ENCODE measurements around the gene SNX5.

Gene SNX5

DNA sequence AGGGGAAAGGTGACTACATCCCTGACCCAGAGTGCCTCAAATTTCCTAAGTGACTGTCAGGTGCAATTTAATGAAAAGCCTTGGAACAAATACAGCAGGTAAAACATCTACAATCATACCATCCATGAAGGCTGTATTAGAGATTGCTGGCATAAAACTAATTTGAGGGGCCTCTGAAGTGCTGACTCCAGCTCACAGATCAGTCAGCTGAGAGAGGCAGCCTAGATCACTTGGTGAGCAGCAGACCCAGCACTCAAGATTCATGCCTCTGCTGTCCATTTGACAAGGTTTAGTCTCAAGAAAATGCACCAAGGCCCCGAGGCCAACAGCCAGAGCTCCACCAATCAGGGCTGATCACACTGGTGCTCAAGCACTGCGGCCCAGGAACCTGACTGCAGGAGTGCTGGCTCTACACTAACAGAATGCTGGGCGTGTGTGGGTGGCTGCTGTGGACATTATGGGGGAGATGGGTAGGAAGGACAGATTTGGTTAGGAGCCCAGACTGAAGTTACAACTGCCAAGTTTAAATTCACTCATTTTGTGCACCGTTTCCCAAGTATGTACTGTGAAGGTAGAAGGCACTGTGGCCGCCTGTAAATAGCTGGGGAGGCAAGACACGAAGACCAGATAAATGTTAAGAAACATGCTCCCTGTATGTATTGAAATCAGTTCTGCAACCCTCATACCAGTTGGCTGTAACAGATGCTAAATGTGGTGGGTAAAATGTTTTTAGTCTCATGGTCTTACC is 28.2 kb downstream of the SNX5 start:
- DNase-seq (ENCODE audit: low read depth in 2 of 3, low spot score in 1 of 3): no peak

- DNase-seq (ENCODE audit: low read depth in 2 of 3, low spot score in 1 of 3): no peak
Measured at GRCh38 chr20:17939622-17940223, 28.9 kb downstream of the SNX5 start.

DNA sequence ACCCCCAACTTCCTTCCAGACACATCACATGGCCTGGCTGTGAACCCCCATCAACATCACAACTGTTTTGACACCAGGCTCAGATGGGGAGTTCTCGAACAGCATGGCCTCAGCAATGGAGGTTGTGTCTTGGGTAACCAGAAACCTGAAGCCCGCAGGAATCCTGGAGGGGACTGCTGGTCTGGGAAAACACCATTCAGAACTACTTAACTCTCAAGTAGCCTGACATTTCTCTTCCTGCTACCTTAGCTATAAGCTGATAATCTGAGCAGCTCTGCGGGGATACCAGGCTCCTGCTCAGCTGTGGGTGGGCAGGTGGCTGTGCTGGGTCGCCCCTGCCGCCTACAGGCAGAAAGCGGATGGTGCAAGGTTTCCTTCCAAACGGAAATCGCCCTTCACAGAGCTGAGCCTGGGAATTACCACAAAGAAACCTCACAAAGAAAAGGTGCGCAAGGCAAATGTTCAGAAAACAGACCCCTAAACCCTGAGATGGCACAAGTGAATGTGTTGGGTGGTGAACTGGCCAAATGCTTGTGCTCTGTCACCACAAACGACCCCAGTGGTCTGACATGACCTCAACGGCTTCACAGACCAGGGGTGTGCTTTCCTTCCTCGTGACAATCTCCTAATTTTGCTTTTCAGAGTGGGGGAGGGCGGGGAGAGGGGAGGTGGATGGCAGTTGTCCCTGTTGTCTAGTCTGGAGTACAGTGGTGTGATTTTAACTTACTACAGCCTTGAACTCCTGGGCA is 29.5 kb downstream of the SNX5 start:
- DNase-seq (ENCODE audit: low read depth in 2 of 3, low spot score in 1 of 3): peak in 2 of 3 donors; percentile 28 to 41

GRCh38 chr20:17936761-17937732 is 31.5 kb downstream of the SNX5 start:
- no peak for DNase-seq (ENCODE audit: low read depth in 2 of 3, low spot score in 1 of 3)

GRCh38 chr20:17936286-17936760 is 32.3 kb downstream of the SNX5 start:
- no peak for DNase-seq (ENCODE audit: low read depth in 2 of 3, low spot score in 1 of 3)

DNA sequence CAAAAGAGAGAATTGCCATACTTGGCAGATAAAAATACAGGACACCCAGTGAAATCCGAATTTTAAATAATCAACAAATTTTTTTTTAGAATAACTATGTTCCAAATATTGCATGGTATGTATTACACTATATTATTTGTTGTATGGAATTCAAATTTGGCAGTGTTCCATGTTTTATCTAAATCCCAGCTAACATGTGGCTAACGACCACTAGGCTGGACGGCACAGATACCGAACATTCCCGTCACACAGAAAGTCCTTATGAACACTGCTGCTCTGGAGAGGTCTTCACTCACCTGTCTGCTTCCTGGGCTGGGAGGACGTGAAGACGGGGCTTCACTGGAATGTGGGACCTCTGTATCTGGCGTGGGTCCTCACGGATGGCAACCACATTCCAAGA is 32.8 kb downstream of the SNX5 start:
- DNase-seq (ENCODE audit: low read depth in 2 of 3, low spot score in 1 of 3): no peak

- DNase-seq (ENCODE audit: low read depth in 2 of 3, low spot score in 1 of 3): no peak
Measured at GRCh38 chr20:17935186-17935585, 33.4 kb downstream of the SNX5 start.

GRCh38 chr20:17934141-17934862 is 34.3 kb downstream of the SNX5 start:
- no peak for DNase-seq (ENCODE audit: low read depth in 2 of 3, low spot score in 1 of 3)

DNA sequence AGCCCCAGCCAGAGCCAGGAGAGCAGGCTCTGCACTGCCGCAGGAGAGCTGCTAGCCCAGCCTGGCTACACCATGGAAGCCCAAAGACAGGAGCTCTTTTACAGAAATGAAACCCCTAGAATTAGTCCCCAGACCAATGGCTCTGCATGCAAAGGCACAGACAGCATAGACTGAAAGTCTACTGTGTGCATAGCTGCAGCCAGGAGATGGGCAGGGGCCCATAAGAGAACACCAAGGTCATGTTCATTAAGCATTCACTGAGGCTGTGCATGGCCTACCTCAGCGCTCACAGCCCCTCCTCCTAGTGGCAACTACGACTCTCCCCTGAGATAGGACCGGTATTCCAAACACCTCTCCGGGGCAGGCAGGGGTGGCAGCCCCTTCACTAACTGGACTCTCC is 34.9 kb downstream of the SNX5 start:
- DNase-seq (ENCODE audit: low read depth in 2 of 3, low spot score in 1 of 3): no peak

GRCh38 chr20:17933121-17933520 is 35.5 kb downstream of the SNX5 start:
- no peak for DNase-seq (ENCODE audit: low read depth in 2 of 3, low spot score in 1 of 3)

DNA sequence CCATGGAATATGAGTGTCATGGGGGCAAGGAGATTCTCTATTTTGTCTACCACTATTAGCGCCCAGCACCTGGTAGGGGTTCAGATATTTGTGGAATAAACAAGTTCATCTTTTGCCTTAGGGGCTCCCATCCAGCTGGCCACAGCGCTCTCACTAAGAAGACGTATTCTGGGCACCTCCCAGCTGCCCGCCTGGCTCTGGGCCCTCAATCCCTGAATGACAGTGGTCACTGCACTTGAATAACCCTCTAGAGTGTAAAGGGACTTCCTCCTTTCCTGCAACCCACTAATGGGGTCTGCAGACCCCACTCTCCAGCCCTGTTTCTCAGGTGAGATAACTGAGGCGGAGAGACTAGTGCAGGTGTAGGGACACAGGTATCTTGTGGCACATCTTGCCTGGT is 36.2 kb downstream of the SNX5 start:
- no peak for DNase-seq (ENCODE audit: low read depth in 2 of 3, low spot score in 1 of 3)

GRCh38 chr20:17931513-17931912 is 37.1 kb downstream of the SNX5 start:
- no peak for DNase-seq (ENCODE audit: low read depth in 2 of 3, low spot score in 1 of 3)

GRCh38 chr20:17928633-17929311 is 39.8 kb downstream of the SNX5 start:
- DNase-seq (ENCODE audit: low read depth in 2 of 3, low spot score in 1 of 3): no peak

- DNase-seq (ENCODE audit: low read depth in 2 of 3, low spot score in 1 of 3): no peak
Measured at GRCh38 chr20:17928211-17928611, 40.4 kb downstream of the SNX5 start.

DNA sequence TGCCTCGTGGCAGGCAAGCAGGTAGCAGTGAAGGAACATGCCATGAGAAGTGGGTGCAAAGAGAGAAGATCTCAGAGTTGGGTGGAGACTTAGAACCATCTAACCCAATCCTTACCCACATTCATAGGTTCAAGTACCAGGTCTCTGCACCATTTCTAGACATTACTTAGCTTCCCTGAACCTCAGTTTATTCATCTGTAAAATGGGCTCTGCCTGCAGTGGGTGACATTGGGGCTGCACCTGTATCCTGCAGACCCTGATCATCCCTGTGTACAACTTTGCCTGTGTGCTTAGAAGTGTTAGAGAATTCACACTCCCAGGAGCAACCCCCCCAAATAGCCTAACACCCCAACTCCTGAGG is 42.7 kb downstream of the SNX5 start:
- no peak for DNase-seq (ENCODE audit: low read depth in 2 of 3, low spot score in 1 of 3)

DNA sequence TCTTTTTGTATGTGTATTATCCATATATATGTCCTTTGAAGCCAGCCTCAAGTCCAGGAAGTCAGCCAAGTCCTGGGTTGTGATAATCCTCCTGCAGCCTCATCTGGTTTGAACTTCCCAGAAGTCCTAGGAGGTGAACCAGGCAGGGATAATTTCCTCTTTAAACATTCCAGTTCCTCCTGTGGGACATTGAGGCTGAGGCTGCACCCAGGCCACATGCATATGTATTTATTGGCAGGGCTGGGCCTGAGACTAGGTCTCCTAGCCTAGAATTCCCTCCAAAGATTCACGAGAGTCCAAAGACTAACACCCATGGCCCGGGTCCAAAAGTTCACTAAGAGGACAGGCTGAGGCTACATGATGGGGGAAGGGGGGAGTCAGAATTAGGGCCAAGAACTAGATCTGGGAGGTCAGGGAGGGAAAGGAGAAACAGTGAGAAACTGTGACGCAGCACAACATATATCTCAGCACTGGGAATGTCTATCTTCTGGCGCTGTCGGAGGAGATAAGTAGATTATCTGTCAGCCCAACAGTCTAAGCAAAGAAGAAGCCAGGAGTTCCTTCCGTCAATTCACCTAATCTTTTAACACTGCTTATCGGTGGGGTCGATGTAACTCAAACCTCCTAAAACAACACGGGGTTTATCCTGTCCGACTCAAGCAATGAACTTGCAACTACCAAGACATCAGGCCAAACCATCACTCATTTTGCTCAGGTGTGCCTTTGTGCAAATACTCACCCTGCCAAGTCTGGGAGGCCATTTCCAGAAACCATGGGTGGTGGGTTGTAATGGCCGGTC is 43.3 kb downstream of the SNX5 start:
- no peak for DNase-seq (ENCODE audit: low read depth in 2 of 3, low spot score in 1 of 3)

- DNase-seq (ENCODE audit: low read depth in 2 of 3, low spot score in 1 of 3): no peak
Measured at GRCh38 chr20:17921774-17922173, 46.8 kb downstream of the SNX5 start.

DNA sequence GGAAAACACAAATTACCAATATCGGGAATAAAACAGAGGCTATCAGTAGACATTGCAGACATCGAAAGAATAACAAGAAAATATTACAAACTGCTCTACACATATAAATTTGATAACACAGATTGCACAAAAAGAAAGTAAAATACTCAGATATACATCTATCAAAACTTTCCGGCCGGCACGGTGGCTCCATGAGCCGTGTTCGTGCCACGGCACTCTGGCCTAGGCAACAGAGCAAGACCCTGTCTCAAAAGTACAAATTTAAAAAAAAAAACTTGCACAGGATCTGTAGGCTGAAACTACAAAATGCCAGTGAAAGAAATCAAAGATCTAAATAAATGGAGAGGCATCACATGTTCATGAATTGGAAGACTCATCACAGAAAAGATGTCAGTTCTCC is 49.4 kb downstream of the SNX5 start:
- DNase-seq (ENCODE audit: low read depth in 2 of 3, low spot score in 1 of 3): no peak

Data from stimulated activated CD4-positive, alpha-beta T cell treated with anti-CD3 and anti-CD28 coated beads, Interleukin-12 subunit alpha, Interleukin-12 subunit beta, amount 100 ng/mL, for 48 hours (primary cell).